ENCODE measurements around the gene CDH23. TPM values are rescaled to one million over a fixed set of nuclear protein-coding genes. Genes with fewer than 3 reads are reported as not detected.
A peak's percentile ranks its signal among the peaks of the same experiment; 100 is the strongest.

CDH23 gene
- total RNA-seq, 2 experiments from 2014 or later, result 4.6 to 5.2 TPM

GRCh38 chr10:71701496-71702132, 304.9 kb downstream of the CDH23 start:
- no peaks in the 10 kb centered on the region for H3K9me3 Mint-ChIP-seq
- H3K27me3 Mint-ChIP-seq, result no peaks in the 10 kb centered on the region
- no peak for TF ChIP-seq CTCF (IDR thresholded peaks at IDR 0.05)
- no peaks in the 10 kb centered on the region for H3K36me3 Mint-ChIP-seq (ENCODE audit: low read depth)
- H3K4me1 Mint-ChIP-seq (ENCODE audit: low read depth), result peaks cover 9% of the 10 kb centered on the region
- ChIA-PET POLR2A (no interaction called here), CTCF (no interaction called here)
- Histone ChIP-seq H3K36me3 (ENCODE audit: insufficient read depth, low read length) (no peaks in the 10 kb centered on the region), H3K27me3 (ENCODE audit: control insufficient read depth in 1 of 2, insufficient read depth in 2 of 2, low read length in 2 of 2) (no peaks in the 10 kb centered on the region), H3K4me1 (ENCODE audit: insufficient read depth, low read length) (peaks cover 38% of the 10 kb centered on the region), H3K4me3 (ENCODE audit: low read length) (no peak overlapping the region), H3K27ac (ENCODE audit: low read depth in 1 of 2, low read length in 2 of 2) (no peak overlapping the region), H3K9me3 (ENCODE audit: control insufficient read depth in 1 of 2, insufficient read depth in 1 of 2, low read length in 2 of 2) (no peaks in the 10 kb centered on the region)
- no peak for ATAC-seq (ENCODE audit: poor library complexity)
- no peak for DNase-seq
- no peak overlapping the region for H3K27ac Mint-ChIP-seq
- H3K4me3 Mint-ChIP-seq, result no peak overlapping the region
- intact Hi-C loops (cut with DNase I, micrococcal nuclease), result no loop called here

GRCh38 chr10:71703577-71703976, 306.9 kb downstream of the CDH23 start:
- DNase-seq (no peak), ATAC-seq (ENCODE audit: poor library complexity) (no peak)
- Histone ChIP-seq H3K4me1 (ENCODE audit: insufficient read depth, low read length) (peaks cover 37% of the 10 kb centered on the region), H3K9me3 (ENCODE audit: control insufficient read depth in 1 of 2, insufficient read depth in 1 of 2, low read length in 2 of 2) (no peaks in the 10 kb centered on the region), H3K36me3 (ENCODE audit: insufficient read depth, low read length) (no peaks in the 10 kb centered on the region), H3K27me3 (ENCODE audit: control insufficient read depth in 1 of 2, insufficient read depth in 2 of 2, low read length in 2 of 2) (no peaks in the 10 kb centered on the region), H3K4me3 (ENCODE audit: low read length) (no peak overlapping the region), H3K27ac (ENCODE audit: low read depth in 1 of 2, low read length in 2 of 2) (no peak overlapping the region)
- CTCF ChIA-PET, result no interaction called here
- no peaks in the 10 kb centered on the region for H3K36me3 Mint-ChIP-seq (ENCODE audit: low read depth)
- peaks cover 14% of the 10 kb centered on the region for H3K4me1 Mint-ChIP-seq (ENCODE audit: low read depth)
- H3K9me3 Mint-ChIP-seq, result no peaks in the 10 kb centered on the region
- intact Hi-C loops (cut with DNase I, micrococcal nuclease), result loop anchor here in 1 of 2 experiments (1.0 kb wide), 1 partner anchor 108 kb away; no protein-coding TSS in a partner anchor
- no peak overlapping the region for H3K4me3 Mint-ChIP-seq
- no peak overlapping the region for H3K27ac Mint-ChIP-seq
- H3K27me3 Mint-ChIP-seq, result no peaks in the 10 kb centered on the region
- POLR2A ChIA-PET, result no interaction called here
- TF ChIP-seq CTCF (IDR thresholded peaks at IDR 0.05), result peak; percentile 20

GRCh38 chr10:71704816-71705215, 308.1 kb downstream of the CDH23 start:
- no peaks in the 10 kb centered on the region for H3K9me3 Mint-ChIP-seq
- no peaks in the 10 kb centered on the region for H3K27me3 Mint-ChIP-seq

More at GRCh38 chr10:71704816-71705215, 308.1 kb downstream of the CDH23 start:
- Histone ChIP-seq H3K4me3 (ENCODE audit: low read length) (no peak overlapping the region), H3K27me3 (ENCODE audit: control insufficient read depth in 1 of 2, insufficient read depth in 2 of 2, low read length in 2 of 2) (no peaks in the 10 kb centered on the region), H3K9me3 (ENCODE audit: control insufficient read depth in 1 of 2, insufficient read depth in 1 of 2, low read length in 2 of 2) (no peaks in the 10 kb centered on the region), H3K4me1 (ENCODE audit: insufficient read depth, low read length) (peaks cover 35% of the 10 kb centered on the region), H3K27ac (ENCODE audit: low read depth in 1 of 2, low read length in 2 of 2) (no peak overlapping the region), H3K36me3 (ENCODE audit: insufficient read depth, low read length) (no peaks in the 10 kb centered on the region)
- CTCF ChIA-PET, result no interaction called here
- intact Hi-C loops (cut with DNase I, micrococcal nuclease), result loop anchor here (5.0 kb wide), 2 partner anchors 107 to 393 kb away; no protein-coding TSS in a partner anchor
- H3K4me1 Mint-ChIP-seq (ENCODE audit: low read depth), result peaks cover 19% of the 10 kb centered on the region
- H3K36me3 Mint-ChIP-seq (ENCODE audit: low read depth), result no peaks in the 10 kb centered on the region
- no peak for DNase-seq
- no peak overlapping the region for H3K27ac Mint-ChIP-seq
- H3K4me3 Mint-ChIP-seq, result no peak overlapping the region
- ATAC-seq (ENCODE audit: poor library complexity), result no peak
- no peak for TF ChIP-seq CTCF (IDR thresholded peaks at IDR 0.05)
- POLR2A ChIA-PET, result interaction anchor here (1.2 kb wide), 1 partner anchor 68 kb away, joined by 5 read pairs; the partner anchor contains the start of gene VSIR
